Right lobe of liver (tissue), 6 donors: ENCODE results near the gene ZNF385A. TPM values are rescaled to one million over a fixed set of nuclear protein-coding genes. Genes with fewer than 3 reads are reported as not detected.

Source experiments
- ATAC-seq, 4 donors: fragments of 200-7000 bp; cut with Tn5 transposase; one replicate each; pipeline ENCODE4 v1.9.1; 2020; ENCODE audit warnings: mild to moderate bottlenecking in 4 of 4, moderate library complexity in 4 of 4
- DNase-seq, 3 donors: peaks; one replicate each; pipeline ENCODE4 v3.0.0-alpha.2; 2020
- H3K27ac ChIP-seq, 3 donors: fragments of 200-600 bp; one replicate each; pipeline ENCODE4 v1.8.0; 2022
- H3K27me3 ChIP-seq, 2 donors: fragments of 200-600 bp; one replicate each; pipeline ENCODE4 v1.8.0; 2022
- H3K36me3 ChIP-seq, 4 donors: fragments of 200-600 bp; sonication (generic) in 1 of 4; one replicate each; pipeline versions ENCODE4 v1.5.1 to v1.8.0; 2017 to 2022; ENCODE audit warnings: control low read depth in 1 of 4
- H3K4me1 ChIP-seq, 4 donors: fragments of 200-600 bp; sonication (generic) in 1 of 4; one replicate each; pipeline versions ENCODE4 v1.5.1 to v1.8.0; 2017 to 2022; ENCODE audit warnings: control low read depth in 1 of 4
- H3K4me3 ChIP-seq, 3 donors: fragments of 200-600 bp; one replicate each; pipeline ENCODE4 v1.8.0; 2022
- H3K9me3 ChIP-seq, 4 donors: fragments of 200-600 bp; sonication (generic) in 1 of 4; one replicate each; pipeline versions ENCODE4 v1.5.1 to v1.8.0; 2017 to 2022; ENCODE audit warnings: control low read depth in 1 of 4
- CTCF ChIP-seq, 4 donors: fragments of 200-600 bp in 3 of 4; fragments of 450-650 bp in 1 of 4; IDR thresholded peaks; one replicate each; pipeline versions ENCODE4 v1.5.1 to v1.8.0; 2016 to 2022; ENCODE audit warnings: antibody characterized with exemption in 4 of 4, mild to moderate bottlenecking in 2 of 4
- POLR2A ChIP-seq: fragments of 450-650 bp; IDR thresholded peaks from one replicate; pipeline ENCODE4 v1.6.1; 2017; ENCODE audit warnings: antibody characterized with exemption, mild to moderate bottlenecking
- WGBS: methylation state at CpG from one replicate; pipeline ENCODE4 v1.1.6; 2018; ENCODE audit warnings: low coverage, low lambda C conversion rate; ENCODE audit not compliant: insufficient coverage; ENCODE audit errors: missing lambda C conversion rate; 5-methylcytosine and 5-hydroxymethylcytosine counted together
- intact Hi-C, 2 donors: fragments of 100-400 bp; cut with DNase I; formaldehyde crosslinking; loops; one replicate each; pipeline versions ENCODE4 v1.11.2 to v1.14.1; 2022
- total RNA-seq, 6 experiments: library from RNA; depleted of rRNA in 2 of 6; stranded (reverse); fragments of >200 nt in 2 of 6; fragmentation: NEBNext Ultra II Directional in 3 of 6; extraction: Animal tissue kit (Norgen Biotek cat#: 25700) in 3 of 6; gene quantifications; one replicate each; pipeline versions ENCODE4 v1.1.0 to v1.2.4, GENCODE V29; 2016 to 2023
- donor health status: DM: no; HTN: yes; CAD: no.
- donor health status: DM: no; HTN: no; CAD: no.
- donor health status: DM: no; HTN: no; CAD: no.
- donor health status: DM: no; HTN: yes; CAD: no.
- donor health status: DM: no; HTN: yes; CAD: no.

ZNF385A gene
- total RNA-seq, 6 experiments from 2014 or later = 2.4 to 9.3 (median 3.7) TPM

- Histone ChIP-seq H3K27ac (no peak overlapping the region), H3K36me3 (no peaks in the 10 kb centered on the region), H3K9me3 (no peaks in the 10 kb centered on the region), H3K4me1 (peaks cover 0 to 6% (median 2%) of the 10 kb centered on the region in 4 donors), H3K27me3 (no peaks in the 10 kb centered on the region), H3K4me3 (no peak overlapping the region)
- intact Hi-C loops = no loop called here
- ATAC-seq (no peak), DNase-seq (no peak)
- TF ChIP-seq CTCF (IDR thresholded peaks at IDR 0.05) (no peak), POLR2A (no peak)
- WGBS = 72% methylated on average over 2 of the region's 2 CpGs
Measured at GRCh38 chr12:54377007-54377406, 7.5 kb downstream of the ZNF385A start.

GRCh38 chr12:54376596-54376995 is 7.9 kb downstream of the ZNF385A start:
- Histone ChIP-seq H3K27ac (no peak overlapping the region), H3K36me3 (no peaks in the 10 kb centered on the region), H3K9me3 (no peaks in the 10 kb centered on the region), H3K4me3 (no peak overlapping the region), H3K27me3 (no peaks in the 10 kb centered on the region), H3K4me1 (peaks cover 0 to 10% (median 2%) of the 10 kb centered on the region in 4 donors)
- ATAC-seq (no peak), DNase-seq (no peak)
- TF ChIP-seq POLR2A (no peak), CTCF (IDR thresholded peaks at IDR 0.05) (no peak)
- WGBS = no CpG with 5 or more reads among the region's 4 CpGs
- intact Hi-C loops = no loop called here

GRCh38 chr12:54375259-54375579 is 9.3 kb downstream of the ZNF385A start:
- Histone ChIP-seq H3K4me3 (no peak overlapping the region), H3K36me3 (no peaks in the 10 kb centered on the region), H3K27ac (no peak overlapping the region), H3K9me3 (no peaks in the 10 kb centered on the region), H3K27me3 (no peaks in the 10 kb centered on the region), H3K4me1 (peaks cover 0 to 10% (median 2%) of the 10 kb centered on the region in 4 donors)
- no CpG with 5 or more reads among the region's 2 CpGs for WGBS
- ATAC-seq (no peak), DNase-seq (no peak)
- intact Hi-C loops = no loop called here
- no peak for TF ChIP-seq POLR2A
- TF ChIP-seq CTCF (IDR thresholded peaks at IDR 0.05) = no peak

GRCh38 chr12:54374562-54375258 is 9.8 kb downstream of the ZNF385A start:
- DNase-seq (no peak), ATAC-seq (no peak)
- Histone ChIP-seq H3K27ac (no peak overlapping the region), H3K4me3 (no peak overlapping the region), H3K9me3 (no peaks in the 10 kb centered on the region), H3K4me1 (peaks cover 0 to 10% (median 2%) of the 10 kb centered on the region in 4 donors), H3K27me3 (no peaks in the 10 kb centered on the region), H3K36me3 (no peaks in the 10 kb centered on the region)
- WGBS = 40% methylated on average over 1 of the region's 2 CpGs
- TF ChIP-seq CTCF (IDR thresholded peaks at IDR 0.05) (no peak), POLR2A (no peak)
- intact Hi-C loops = no loop called here
